Fibroblast of the conjunctiva (primary cell): Measurements from ENCODE around the gene CLSTN2.

Source experiments
- DNase-seq: peaks from one replicate; pipeline ENCODE4 v3.0.0-alpha.2; 2010; ENCODE audit warnings: low read depth

The CLSTN2 gene

GRCh38 chr3:140236836-140237501, 302.0 kb downstream of the CLSTN2 start:
- peak; percentile 18 for DNase-seq

DNA sequence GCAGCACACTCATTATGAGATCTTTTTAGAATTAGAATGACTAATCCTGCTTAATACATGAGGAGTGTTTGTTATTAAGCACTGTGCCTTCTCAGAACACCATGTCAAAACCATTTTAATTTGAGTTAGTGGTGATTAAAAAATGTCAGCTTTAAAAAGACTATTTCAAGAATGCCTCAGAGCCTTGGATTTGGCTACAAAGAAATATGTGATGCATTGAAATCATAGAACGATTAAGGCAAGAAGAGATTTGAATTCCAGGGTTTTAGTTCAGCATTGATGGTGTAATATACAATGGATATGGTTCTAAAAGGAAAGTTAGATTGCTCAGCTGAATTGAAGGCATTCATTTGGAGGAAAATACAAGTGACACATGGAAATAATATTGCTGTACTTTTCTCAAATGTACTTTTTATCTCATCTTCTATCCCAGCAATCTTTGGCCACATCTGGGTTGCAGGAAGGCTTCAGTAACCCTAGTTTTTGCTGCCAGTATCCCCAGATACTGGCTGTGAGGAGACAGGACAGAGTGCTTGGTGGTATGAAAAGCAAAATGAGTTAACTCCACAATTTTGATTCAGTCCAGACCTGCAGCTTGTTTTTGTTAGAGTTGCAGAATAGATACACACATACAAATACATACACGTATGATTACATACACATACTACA, 303.8 kb downstream of the CLSTN2 start:
- DNase-seq: no peak

GRCh38 chr3:140242818-140243276, 307.9 kb downstream of the CLSTN2 start:
- no peak for DNase-seq

GRCh38 chr3:140243575-140243974, 308.6 kb downstream of the CLSTN2 start:
- DNase-seq: no peak

DNA sequence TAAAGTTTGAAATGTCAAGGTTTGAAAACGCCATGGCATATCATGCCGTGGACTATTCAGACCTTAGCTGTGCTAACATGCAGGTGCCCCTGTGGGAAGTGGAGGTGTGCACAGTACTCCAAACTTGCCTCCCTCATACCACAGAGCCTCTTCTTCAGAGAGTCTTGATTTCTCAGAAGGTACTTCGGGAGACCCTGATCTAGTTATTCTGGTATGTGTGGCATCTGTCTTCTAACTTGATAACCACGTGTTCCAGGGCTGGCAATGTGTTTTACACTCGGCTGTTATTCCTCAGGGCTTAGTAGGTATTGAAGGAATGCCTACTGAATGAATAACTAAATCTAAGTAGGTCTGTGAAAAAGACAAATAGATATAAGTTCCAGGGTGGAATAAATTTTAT, 309.9 kb downstream of the CLSTN2 start:
- DNase-seq: no peak

DNA sequence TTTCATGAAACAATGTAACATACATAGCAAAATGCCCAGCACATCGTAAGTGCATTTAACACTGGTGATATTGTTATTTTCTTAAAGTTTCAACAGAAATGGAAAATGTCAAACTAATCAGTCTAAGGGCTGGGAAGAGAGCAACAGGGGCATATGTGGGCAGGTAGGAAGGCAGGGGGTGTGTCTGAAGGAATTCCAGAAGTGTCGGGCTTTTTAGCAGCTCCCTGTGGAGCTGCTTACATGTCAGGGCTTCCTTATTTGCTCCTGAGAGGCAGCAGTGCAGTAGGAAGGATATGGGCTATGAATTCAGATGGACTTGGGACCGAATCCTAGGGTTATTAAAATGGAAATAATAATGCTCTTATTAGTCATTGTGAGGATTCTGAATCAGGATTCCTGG, 311.6 kb downstream of the CLSTN2 start:
- no peak for DNase-seq

- no peak for DNase-seq
These were observed 312.8 kb downstream of the CLSTN2 start for GRCh38 chr3:140247775-140248174.

DNA sequence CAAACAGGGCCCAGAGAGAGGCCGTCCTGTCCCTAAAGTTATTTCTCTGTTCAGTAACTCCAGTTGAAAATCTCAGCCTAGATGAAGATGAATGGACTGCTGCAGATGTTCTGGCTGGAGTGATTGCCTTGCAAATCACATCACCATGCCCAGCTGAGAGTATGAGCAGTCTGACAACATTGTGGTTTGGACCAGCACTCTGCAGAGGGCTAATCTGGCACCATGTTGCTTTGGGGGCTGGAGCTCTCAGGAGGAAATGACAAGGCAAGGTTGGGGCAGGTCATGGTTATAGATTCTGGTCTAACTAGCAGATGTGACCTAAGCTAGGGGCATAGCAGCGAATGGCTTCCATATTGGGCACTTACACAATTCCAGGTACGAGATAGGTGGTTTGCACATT, 314.2 kb downstream of the CLSTN2 start:
- DNase-seq: no peak

DNA sequence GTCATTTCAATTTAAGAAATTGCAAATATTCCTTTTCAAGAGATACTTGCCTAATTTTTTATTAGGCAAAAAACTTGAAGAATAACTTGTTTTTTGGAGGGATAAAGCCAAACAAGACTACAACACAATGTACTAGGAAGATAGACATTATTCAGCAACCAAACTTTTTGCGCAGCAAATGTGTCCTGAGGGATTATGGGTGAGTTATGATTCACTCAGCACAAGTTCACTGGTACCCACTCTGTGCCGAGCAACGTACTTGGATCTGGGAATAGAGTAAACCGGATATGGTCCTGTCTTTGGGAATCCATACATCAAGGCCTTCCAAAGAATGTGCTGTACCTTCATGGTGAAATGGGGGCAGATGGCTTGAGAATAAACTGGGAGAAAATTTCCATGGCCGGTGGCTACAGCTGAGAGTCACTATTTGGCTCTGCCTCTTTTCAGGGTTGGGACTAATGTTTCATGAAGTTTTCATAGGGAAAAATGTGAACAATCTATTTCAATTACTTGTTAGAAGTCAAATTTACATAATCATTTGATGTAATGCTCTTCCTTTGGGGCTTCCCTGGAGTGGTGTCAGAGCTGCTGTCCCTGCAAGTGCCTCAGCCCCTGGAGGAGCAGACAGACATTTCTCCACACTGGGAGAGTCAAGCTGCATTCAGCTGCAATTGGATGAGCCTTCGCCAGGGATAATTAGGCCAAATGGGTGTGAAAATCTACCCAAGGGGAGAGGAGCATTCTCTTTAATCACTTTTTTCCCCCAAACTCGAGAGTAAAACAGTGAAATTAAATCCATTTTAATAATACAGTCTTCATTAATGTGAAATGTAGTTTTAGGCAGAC, 315.2 kb downstream of the CLSTN2 start:
- no peak for DNase-seq

DNA sequence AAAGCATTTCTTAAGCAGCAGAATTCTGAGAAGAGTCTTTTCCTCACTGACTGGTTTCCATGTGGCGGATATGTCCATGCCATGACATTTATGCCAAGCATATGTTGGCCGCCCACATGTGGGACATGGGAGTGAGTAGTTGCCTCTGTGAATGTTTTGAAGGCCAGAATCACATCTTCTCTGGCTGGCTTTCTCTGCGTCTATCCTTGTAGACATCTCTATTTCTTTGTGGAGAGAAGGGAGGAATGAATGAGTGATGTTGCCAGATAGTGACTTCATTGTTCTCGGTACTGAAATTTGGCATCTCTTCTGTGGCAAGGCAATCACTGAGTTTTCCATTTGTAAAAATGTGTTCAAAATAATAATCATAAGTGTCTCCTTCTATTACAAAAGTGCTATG, 316.0 kb downstream of the CLSTN2 start:
- DNase-seq: no peak

- DNase-seq: no peak
These were observed 316.7 kb downstream of the CLSTN2 start for GRCh38 chr3:140251678-140252077.

GRCh38 chr3:140252812-140253656, 318.0 kb downstream of the CLSTN2 start:
- DNase-seq: no peak

DNA sequence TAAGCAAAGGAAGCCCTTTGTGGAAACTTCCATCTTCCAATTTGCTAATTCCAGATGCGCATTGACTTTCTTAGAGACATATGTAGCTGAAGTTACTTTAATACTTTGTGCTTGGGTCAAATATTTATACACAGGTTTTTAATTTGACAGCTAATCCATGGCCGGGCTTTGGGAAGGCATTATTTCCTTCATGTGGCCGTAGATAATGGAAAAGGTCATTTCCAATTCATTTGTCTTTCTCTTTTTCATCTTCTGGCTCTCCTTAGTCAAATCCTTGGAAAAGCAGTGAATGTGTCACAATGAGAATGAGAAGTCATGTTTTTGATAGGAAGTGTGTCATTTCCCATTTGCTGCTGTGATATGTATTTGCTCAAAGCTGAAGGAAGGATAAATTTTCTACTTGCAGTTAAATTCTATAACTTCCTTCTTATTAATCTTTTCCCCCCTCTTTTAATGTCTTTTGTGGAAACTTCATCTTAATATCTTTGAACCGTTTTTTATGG, 323.3 kb downstream of the CLSTN2 start:
- no peak for DNase-seq

DNA sequence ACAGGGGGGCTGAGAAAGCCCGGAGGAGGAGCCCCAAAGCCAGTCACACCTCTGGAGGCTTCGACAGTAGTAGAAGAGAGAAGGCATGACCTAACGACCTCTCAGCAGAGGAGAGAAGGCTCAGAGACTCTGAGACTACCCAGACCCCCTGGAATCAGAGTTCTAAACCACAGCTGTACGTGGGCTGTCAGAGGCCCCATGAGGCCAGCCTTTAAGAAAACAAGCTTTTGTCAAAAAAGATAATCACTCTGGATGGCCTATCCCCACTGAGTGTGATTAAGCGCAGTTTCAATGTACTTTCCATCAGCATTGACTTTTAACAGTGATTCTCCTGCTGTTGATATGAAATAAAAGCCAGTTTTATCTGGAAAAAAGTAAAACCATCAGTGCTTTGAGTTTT, 330.3 kb downstream of the CLSTN2 start:
- no peak for DNase-seq

- DNase-seq: no peak
These were observed 333.1 kb downstream of the CLSTN2 start for GRCh38 chr3:140268103-140268502.

DNA sequence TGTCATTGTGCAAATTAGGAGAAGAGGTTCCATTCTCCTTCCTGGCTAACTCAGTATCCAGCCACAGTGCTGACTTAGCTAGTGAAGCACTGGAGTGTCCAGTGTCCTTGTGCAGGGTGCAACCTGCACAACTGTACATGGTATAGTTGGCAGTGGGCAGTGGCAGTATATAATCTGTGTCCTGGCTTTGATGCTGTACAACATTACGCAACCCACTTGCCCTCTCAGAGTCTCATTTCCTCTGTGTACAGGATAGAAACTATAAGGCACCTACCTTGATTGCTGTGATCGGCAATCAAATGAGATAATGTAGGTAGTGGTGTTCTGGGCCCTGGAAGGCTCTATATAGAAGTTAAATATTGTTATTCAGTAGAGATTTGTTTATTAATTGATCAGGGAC, 333.6 kb downstream of the CLSTN2 start:
- DNase-seq: no peak

DNA sequence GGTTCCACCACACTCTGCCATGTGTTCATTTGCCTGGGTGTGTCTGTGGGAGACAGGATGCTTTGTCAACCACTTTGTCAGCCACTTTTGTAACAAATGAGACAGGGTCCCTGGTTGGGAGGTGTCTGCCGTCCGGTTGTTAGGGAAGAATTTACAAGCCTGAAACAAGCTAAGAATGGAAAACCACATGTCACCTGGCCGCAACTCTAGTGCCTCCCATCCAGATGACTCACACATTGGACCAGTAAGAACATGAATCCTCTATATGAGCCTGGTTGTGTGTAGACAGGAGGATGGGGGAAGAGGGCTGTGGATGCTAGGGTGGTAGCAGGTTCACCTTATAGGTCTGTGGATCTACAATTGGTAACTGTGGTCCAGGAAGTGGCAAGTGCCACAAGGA, 335.3 kb downstream of the CLSTN2 start:
- no peak for DNase-seq

- no peak for DNase-seq
These were observed 338.7 kb downstream of the CLSTN2 start for GRCh38 chr3:140273542-140274195.

DNA sequence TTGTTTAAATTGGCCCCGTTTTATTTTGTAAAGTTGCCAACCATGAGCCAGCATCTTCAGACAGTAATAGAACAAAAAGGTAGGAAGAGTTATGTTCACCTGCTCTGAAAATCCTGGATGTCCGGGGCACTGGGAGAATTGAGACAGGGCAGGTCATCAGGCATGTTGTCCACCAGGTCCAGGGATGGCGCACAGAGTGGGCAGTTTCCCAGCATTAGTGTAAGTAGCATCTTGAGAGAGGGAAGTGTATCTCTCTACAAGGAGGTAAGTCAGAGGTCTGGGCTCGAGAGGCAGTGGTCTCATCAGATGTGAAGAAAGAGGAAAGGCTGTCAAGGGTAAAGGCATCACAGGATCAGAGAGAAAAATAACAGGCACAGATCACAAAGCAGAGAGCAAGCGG, 339.4 kb downstream of the CLSTN2 start:
- no peak for DNase-seq

DNA sequence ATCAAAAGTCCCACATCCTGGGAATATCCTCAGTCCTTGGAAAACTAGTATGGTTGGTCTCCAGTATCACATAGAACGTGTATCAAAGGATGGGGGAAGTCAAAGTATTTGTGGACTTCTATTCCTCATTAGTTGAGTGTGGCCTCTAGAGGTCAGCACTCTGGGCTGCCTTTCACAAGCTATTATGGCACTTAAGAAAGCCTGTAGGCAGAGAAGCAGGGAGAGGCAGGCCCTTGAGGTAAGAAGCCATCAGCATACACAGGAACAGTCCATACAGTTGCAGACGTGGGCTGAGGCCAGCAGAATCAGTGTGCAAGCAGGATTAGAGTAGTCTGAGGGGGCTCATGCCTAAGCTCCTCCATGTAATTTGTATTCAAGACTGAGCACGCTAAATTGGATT, 341.7 kb downstream of the CLSTN2 start:
- no peak for DNase-seq

DNA sequence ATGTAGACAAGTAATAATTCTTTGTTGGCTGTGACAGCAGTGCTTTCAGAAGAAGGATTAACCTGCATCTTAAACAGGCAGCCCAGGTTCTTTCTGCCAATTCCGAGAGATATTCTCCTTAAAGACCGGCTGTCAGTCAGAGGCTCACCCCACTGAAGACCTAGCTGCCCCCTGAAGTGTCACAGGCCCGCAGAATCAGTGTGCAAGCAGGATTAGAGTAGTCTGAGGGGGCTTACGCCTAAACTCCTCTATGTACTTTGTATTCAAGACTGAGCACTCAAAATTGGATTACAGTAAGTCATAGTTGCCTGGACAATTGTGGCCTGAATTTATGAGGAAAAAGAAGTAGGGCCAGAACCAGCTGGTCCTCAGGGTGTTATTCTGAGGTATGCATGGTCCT, 342.9 kb downstream of the CLSTN2 start:
- DNase-seq: no peak
